GM12892 (cell line): ENCODE data around the gene KAT14.

Source experiments
- POLR2A ChIP-seq: IDR thresholded peaks from 2 replicates; pipeline ENCODE4 v1.6.1; 2011; ENCODE audit warnings: low read depth, low read length, control low read depth
- POLR2AphosphoS5 ChIP-seq: IDR thresholded peaks from 2 replicates; pipeline ENCODE4 v1.6.1; 2011; ENCODE audit warnings: low read depth, low read length, control low read depth
- TAF1 ChIP-seq: IDR thresholded peaks from 2 replicates; pipeline ENCODE4 v1.6.1; 2011; ENCODE audit warnings: low read depth, mild to moderate bottlenecking, control low read depth, low read length, borderline replicate concordance

DNA sequence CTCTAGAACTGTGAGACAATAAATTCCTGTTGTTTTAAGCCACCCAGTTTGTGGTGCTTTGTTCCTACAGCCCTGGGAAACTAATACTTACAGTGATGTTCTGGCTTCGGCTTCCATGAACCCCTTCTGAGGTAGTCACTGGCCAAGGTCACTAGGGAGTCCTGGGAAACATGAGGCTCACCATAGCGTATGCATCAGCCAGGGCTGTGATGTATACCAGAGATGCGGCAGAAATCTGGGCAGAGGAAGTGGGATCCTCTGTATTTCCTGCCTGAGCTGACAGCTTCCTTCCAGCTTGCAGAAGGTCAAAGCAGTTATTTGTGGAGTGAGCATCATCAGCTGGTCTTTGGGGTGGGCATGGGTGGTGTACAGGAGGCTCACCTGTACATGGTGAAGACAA, 27.9 kb downstream of the KAT14 start:
- TF ChIP-seq POLR2AphosphoS5 (no peak), POLR2A (no peak), TAF1 (no peak)
